Neural cell (in vitro differentiated cells): ENCODE measurements around the gene NUP210L. TPM values are rescaled to one million over a fixed set of nuclear protein-coding genes. Genes with fewer than 3 reads are reported as not detected.

Source experiments
- H2AFZ ChIP-seq: fragments of 200-600, 300-800 bp; sonication (generic), shearing (Covaris generic); 2 replicates; pipeline ENCODE4 v1.6.0; 2014; ENCODE audit warnings: low read depth, mild to moderate bottlenecking, antibody characterized with exemption, low read length, moderate library complexity
- H3F3A ChIP-seq: fragments of 200-600 bp; shearing (Covaris generic); 2 replicates; pipeline ENCODE4 v1.6.1; 2016; ENCODE audit warnings: mild to moderate bottlenecking, moderate library complexity, mixed read lengths, antibody characterized with exemption, low read length; ENCODE audit not compliant: insufficient read depth, poor library complexity, severe bottlenecking
- H3K27ac ChIP-seq: fragments of 200-600, 300-800 bp; sonication (generic), shearing (Covaris generic); 2 replicates; pipeline ENCODE4 v1.5.1; 2014; ENCODE audit warnings: mild to moderate bottlenecking, low read length, moderate library complexity
- H3K27me3 ChIP-seq: fragments of 300-800, 200-600 bp; sonication (generic), shearing (Covaris generic); 2 replicates; pipeline ENCODE4 v1.6.0; 2014; ENCODE audit warnings: mild to moderate bottlenecking, low read depth, low read length, moderate library complexity; ENCODE audit not compliant: insufficient read depth
- H3K36me3 ChIP-seq: fragments of 300-800, 200-600 bp; sonication (generic), shearing (Covaris generic); 2 replicates; pipeline ENCODE4 v1.5.1; 2014; ENCODE audit warnings: mild to moderate bottlenecking, antibody characterized with exemption, low read length, moderate library complexity; ENCODE audit not compliant: insufficient read depth
- H3K4me2 ChIP-seq: fragments of 300-800, 200-600 bp; sonication (generic), shearing (Covaris generic); 2 replicates; pipeline ENCODE4 v1.6.0; 2014; ENCODE audit warnings: mild to moderate bottlenecking, low read length
- H3K4me3 ChIP-seq: fragments of 300-800, 200-600 bp; sonication (generic), shearing (Covaris generic); 2 replicates; pipeline ENCODE4 v1.5.1; 2014; ENCODE audit warnings: mild to moderate bottlenecking, low read length, moderate library complexity
- H3K79me2 ChIP-seq: fragments of 200-600 bp; shearing (Covaris generic); replicated peaks from 2 replicates; pipeline ENCODE4 v1.6.0; 2014; ENCODE audit warnings: mild to moderate bottlenecking, low read length, moderate library complexity; ENCODE audit not compliant: insufficient read depth
- H3K9ac ChIP-seq: fragments of 300-800, 200-600 bp; sonication (generic), shearing (Covaris generic); 2 replicates; pipeline ENCODE4 v1.6.1; 2016; ENCODE audit warnings: mild to moderate bottlenecking, low read length, mixed read lengths
- H3K9me2 ChIP-seq: fragments of 200-600 bp; shearing (Covaris generic); 2 replicates; pipeline ENCODE4 v1.6.1; 2016; ENCODE audit warnings: mild to moderate bottlenecking, low read length, mixed read lengths; ENCODE audit not compliant: insufficient read depth
- H3K9me3 ChIP-seq: fragments of 200-600, 300-800 bp; sonication (generic), shearing (Covaris generic); 2 replicates; pipeline ENCODE4 v1.6.1; 2016; ENCODE audit warnings: mild to moderate bottlenecking, mixed run types, low read length, moderate library complexity, mixed read lengths
- H4K20me1 ChIP-seq: fragments of 200-600 bp; shearing (Covaris generic); 2 replicates; pipeline ENCODE4 v1.6.1; 2016; ENCODE audit warnings: mild to moderate bottlenecking, mixed run types; ENCODE audit not compliant: insufficient read depth
- EP300 ChIP-seq: fragments of 450-650 bp; conservative IDR thresholded peaks from 2 replicates; pipeline ENCODE4 v1.6.1; 2014; ENCODE audit warnings: antibody characterized with exemption, mild to moderate bottlenecking, moderate library complexity; ENCODE audit not compliant: poor library complexity, severe bottlenecking
- EZH2 ChIP-seq: fragments of 200-600, 300-800 bp; shearing (Covaris generic), sonication (generic); IDR thresholded peaks from 2 replicates; pipeline ENCODE4 v1.6.1; 2014; ENCODE audit warnings: antibody characterized with exemption, low read length, borderline replicate concordance, mild to moderate bottlenecking; ENCODE audit not compliant: insufficient read depth, poor library complexity, severe bottlenecking
- MXI1 ChIP-seq: fragments of 450-650 bp; conservative IDR thresholded peaks from 2 replicates; pipeline ENCODE4 v1.6.1; 2014; ENCODE audit warnings: antibody characterized with exemption, mild to moderate bottlenecking; ENCODE audit not compliant: poor library complexity, severe bottlenecking
- POLR2AphosphoS5 ChIP-seq: IDR thresholded peaks from 2 replicates; pipeline ENCODE4 v1.6.1; 2012
- RAD21 ChIP-seq: fragments of 450-650 bp; conservative IDR thresholded peaks from 2 replicates; pipeline ENCODE4 v1.6.1; 2014; ENCODE audit warnings: antibody characterized with exemption, mild to moderate bottlenecking, moderate library complexity
- REST ChIP-seq: IDR thresholded peaks from 2 replicates; pipeline ENCODE4 v1.6.1; 2012; ENCODE audit warnings: borderline replicate concordance
- SMC3 ChIP-seq: fragments of 450-650 bp; conservative IDR thresholded peaks from 2 replicates; pipeline ENCODE4 v1.6.1; 2014; ENCODE audit warnings: antibody characterized with exemption, mild to moderate bottlenecking, moderate library complexity; ENCODE audit not compliant: poor library complexity
- TAF1 ChIP-seq: IDR thresholded peaks from 2 replicates; pipeline ENCODE4 v1.6.1; 2012; ENCODE audit warnings: low read depth
- polyA plus RNA-seq: library from polyadenylated mRNA; depleted of rRNA; stranded (reverse); fragments of >200 nt; gene quantifications from 2 replicates; pipeline ENCODE4 v1.2.3, GENCODE V29; 2014
- TF ChIP-seq, protein P1 (sequence below): fragments of 450-650 bp; IDR thresholded peaks from 2 replicates; pipeline ENCODE4 v1.5.1; 2014; ENCODE audit warnings: antibody characterized with exemption, mild to moderate bottlenecking, moderate library complexity; ENCODE audit not compliant: poor library complexity, severe bottlenecking

Gene NUP210L
- polyA plus RNA-seq, 1 donor from 2014 or later, result 0.09 TPM

DNA sequence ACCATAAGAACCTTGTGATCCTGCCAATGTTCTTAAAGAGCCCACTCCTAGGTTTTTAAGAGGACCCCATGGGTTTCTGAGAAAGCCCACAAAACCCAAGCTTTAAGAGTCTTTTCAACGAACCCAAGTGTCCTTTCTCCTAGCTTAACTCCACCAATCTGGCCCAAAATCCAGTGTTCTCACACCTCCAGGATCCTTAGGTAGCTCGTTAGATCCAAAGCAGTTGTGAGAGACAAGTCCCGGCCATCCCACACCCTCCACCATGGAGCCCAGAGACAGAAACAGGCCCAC lies 210.1 kb downstream of the NUP210L start:
- no peak overlapping the region for H3K9ac ChIP-seq
- H3K36me3 ChIP-seq, result no peaks in the 10 kb centered on the region
- no peaks in the 10 kb centered on the region for H3F3A ChIP-seq
- H4K20me1 ChIP-seq, result no peaks in the 10 kb centered on the region
- H3K27ac ChIP-seq, result no peak overlapping the region
- TF ChIP-seq MXI1 (no peak), RAD21 (no peak), REST (no peak), SMC3 (no peak), TAF1 (no peak), POLR2AphosphoS5 (no peak), EZH2 (no peak), EP300 (no peak)
- TF ChIP-seq, protein P1, sequence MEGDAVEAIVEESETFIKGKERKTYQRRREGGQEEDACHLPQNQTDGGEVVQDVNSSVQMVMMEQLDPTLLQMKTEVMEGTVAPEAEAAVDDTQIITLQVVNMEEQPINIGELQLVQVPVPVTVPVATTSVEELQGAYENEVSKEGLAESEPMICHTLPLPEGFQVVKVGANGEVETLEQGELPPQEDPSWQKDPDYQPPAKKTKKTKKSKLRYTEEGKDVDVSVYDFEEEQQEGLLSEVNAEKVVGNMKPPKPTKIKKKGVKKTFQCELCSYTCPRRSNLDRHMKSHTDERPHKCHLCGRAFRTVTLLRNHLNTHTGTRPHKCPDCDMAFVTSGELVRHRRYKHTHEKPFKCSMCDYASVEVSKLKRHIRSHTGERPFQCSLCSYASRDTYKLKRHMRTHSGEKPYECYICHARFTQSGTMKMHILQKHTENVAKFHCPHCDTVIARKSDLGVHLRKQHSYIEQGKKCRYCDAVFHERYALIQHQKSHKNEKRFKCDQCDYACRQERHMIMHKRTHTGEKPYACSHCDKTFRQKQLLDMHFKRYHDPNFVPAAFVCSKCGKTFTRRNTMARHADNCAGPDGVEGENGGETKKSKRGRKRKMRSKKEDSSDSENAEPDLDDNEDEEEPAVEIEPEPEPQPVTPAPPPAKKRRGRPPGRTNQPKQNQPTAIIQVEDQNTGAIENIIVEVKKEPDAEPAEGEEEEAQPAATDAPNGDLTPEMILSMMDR, result no peak
- no peak overlapping the region for H3K4me2 ChIP-seq
- H3K79me2 ChIP-seq, result peaks cover 4% of the 10 kb centered on the region
- H2AFZ ChIP-seq, result no peak overlapping the region
- H3K4me3 ChIP-seq, result peak overlapping the region; percentile 85
- H3K9me3 ChIP-seq, result no peaks in the 10 kb centered on the region
- no peaks in the 10 kb centered on the region for H3K27me3 ChIP-seq
- H3K9me2 ChIP-seq, result no peaks in the 10 kb centered on the region

DNA sequence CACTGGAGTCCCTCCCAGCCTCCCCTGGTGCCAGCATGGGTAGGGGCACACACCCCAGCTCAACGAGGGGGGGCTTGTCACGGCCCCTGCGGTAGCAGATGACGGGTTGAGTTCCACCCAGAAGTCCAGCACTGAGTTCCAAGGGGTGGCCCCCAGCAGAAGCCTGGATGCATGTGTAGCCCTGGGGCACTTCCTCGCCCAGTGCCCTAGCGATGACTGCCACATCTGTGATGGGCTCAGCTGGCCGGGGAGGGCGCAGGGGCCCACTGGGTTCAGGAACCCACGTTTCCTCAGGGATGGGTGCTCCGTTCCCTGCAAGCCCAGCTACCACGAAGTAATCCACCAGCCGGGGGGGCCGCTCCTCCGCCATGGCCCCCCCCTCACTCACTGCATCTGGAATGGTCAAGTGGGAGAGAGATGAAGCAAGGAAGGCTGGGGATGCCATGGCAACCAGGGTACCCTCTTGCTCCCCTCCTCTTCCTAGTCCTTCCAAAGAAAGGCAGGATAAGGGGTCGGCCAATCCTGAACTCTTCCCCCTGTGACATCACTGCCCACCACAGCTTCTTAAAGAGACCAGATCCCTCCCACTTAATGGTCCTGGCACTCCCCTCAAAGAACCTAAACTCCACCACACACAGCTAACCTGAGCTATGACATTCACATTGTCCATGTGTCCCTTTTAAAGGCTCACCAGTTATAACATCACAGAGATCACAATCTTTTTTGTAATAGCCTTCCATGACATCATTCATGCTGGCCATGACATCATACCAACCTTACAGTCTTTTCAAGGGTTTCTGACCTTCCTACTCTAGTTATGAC lies 210.7 kb downstream of the NUP210L start:
- no peak overlapping the region for H2AFZ ChIP-seq
- no peaks in the 10 kb centered on the region for H3K27me3 ChIP-seq
- H4K20me1 ChIP-seq, result no peaks in the 10 kb centered on the region
- H3K9ac ChIP-seq, result no peak overlapping the region
- H3K79me2 ChIP-seq, result peaks cover 4% of the 10 kb centered on the region
- H3K9me3 ChIP-seq, result no peaks in the 10 kb centered on the region
- no peaks in the 10 kb centered on the region for H3F3A ChIP-seq
- H3K36me3 ChIP-seq, result no peaks in the 10 kb centered on the region
- TF ChIP-seq SMC3 (no peak), MXI1 (no peak), EZH2 (no peak), TAF1 (no peak), REST (no peak), POLR2AphosphoS5 (no peak), RAD21 (no peak), EP300 (no peak)
- TF ChIP-seq, protein P1, result no peak
- H3K4me3 ChIP-seq, result no peak overlapping the region
- no peak overlapping the region for H3K4me2 ChIP-seq
- no peaks in the 10 kb centered on the region for H3K9me2 ChIP-seq
- no peak overlapping the region for H3K27ac ChIP-seq
